CD4-positive, alpha-beta memory T cell (primary cell): ENCODE data around the gene ZBTB46. TPM values are rescaled to one million over a fixed set of nuclear protein-coding genes. Genes with fewer than 3 reads are reported as not detected.
A peak's percentile ranks its signal among the peaks of the same experiment; 100 is the strongest.

Experiments used
- CTCF ChIA-PET: fragments of 350-600 bp; sonication (Branson Sonifier 250); formaldehyde crosslinking; loops from one replicate; lab custom pipeline; 2021; ENCODE audit warnings: inconsistent platforms; ENCODE audit not compliant: partially characterized antibody; lab: Charles Lee
- POLR2A ChIA-PET: fragments of 350-600 bp; sonication (Branson Sonifier 250); formaldehyde crosslinking; loops from one replicate; lab custom pipeline; 2021; ENCODE audit not compliant: partially characterized antibody; lab: Charles Lee
- DNase-seq, 5 donors: peaks; one replicate each; pipeline versions ENCODE4 v3.0.0 to v3.0.0-alpha.2; 2020 to 2022; ENCODE audit warnings: mixed read lengths in 1 of 5
- H3K27ac ChIP-seq: one replicate; pipeline ENCODE4 v1.7.0; 2013; ENCODE audit warnings: low read depth, low read length
- H3K27me3 ChIP-seq: 2 replicates; pipeline ENCODE4 v1.7.0; 2013; ENCODE audit warnings: mild to moderate bottlenecking, low read length, moderate library complexity; ENCODE audit not compliant: insufficient read depth
- H3K36me3 ChIP-seq: 2 replicates; pipeline ENCODE4 v1.7.0; 2013; ENCODE audit warnings: mild to moderate bottlenecking, low read length, moderate library complexity; ENCODE audit not compliant: insufficient read depth
- H3K4me1 ChIP-seq: 2 replicates; pipeline ENCODE4 v1.7.0; 2013; ENCODE audit warnings: mild to moderate bottlenecking, low read length, moderate library complexity; ENCODE audit not compliant: insufficient read depth
- H3K4me3 ChIP-seq, 2 donors: one replicate each; pipeline ENCODE4 v1.7.0; 2013; ENCODE audit warnings: low read length in 2 of 2, mild to moderate bottlenecking in 1 of 2
- H3K9me3 ChIP-seq, 2 donors: one replicate each; pipeline ENCODE4 v1.7.0; 2013; ENCODE audit warnings: low read length in 2 of 2, control low read depth in 1 of 2; ENCODE audit not compliant: control insufficient read depth in 1 of 2
- H3K27ac Mint-ChIP-seq, 7 donors: one replicate each; pipeline ENCODE4 v1.8.0; 2020 to 2021; ENCODE audit warnings: mixed read lengths in 7 of 7, mild to moderate bottlenecking in 6 of 7, inconsistent platforms in 3 of 7, moderate library complexity in 3 of 7
- H3K27me3 Mint-ChIP-seq, 2 donors: one replicate each; pipeline ENCODE4 v1.8.0; 2020 to 2021; ENCODE audit warnings: mixed read lengths in 2 of 2
- H3K36me3 Mint-ChIP-seq, 2 donors: one replicate each; pipeline ENCODE4 v1.8.0; 2020 to 2021; ENCODE audit warnings: mixed read lengths in 2 of 2, inconsistent platforms in 1 of 2, mild to moderate bottlenecking in 1 of 2
- H3K4me1 Mint-ChIP-seq, 4 donors: one replicate each; pipeline ENCODE4 v1.8.0; 2020 to 2021; ENCODE audit warnings: mixed read lengths in 4 of 4, mild to moderate bottlenecking in 1 of 4
- H3K4me3 Mint-ChIP-seq, 8 donors: one replicate each; pipeline ENCODE4 v1.8.0; 2020 to 2021; ENCODE audit warnings: mixed read lengths in 8 of 8, mild to moderate bottlenecking in 7 of 8, moderate library complexity in 6 of 8, inconsistent platforms in 3 of 8
- H3K9me3 Mint-ChIP-seq, 8 donors: one replicate each; pipeline ENCODE4 v1.8.0; 2020 to 2021; ENCODE audit warnings: mixed read lengths in 8 of 8, mild to moderate bottlenecking in 5 of 8, inconsistent platforms in 3 of 8, moderate library complexity in 1 of 8
- intact Hi-C: fragments of 100-400 bp; cut with micrococcal nuclease; formaldehyde crosslinking; loops from one replicate; pipeline ENCODE4 v1.15.1; 2023
- polyA plus RNA-seq, 2 donors: library from polyadenylated mRNA; unstranded; fragments of 300-500 nt; fragmentation: Illumina TruSeq; gene quantifications; one replicate each; pipeline ENCODE4 v1.2.3, GENCODE V29; 2021
- total RNA-seq, 2 experiments: library from RNA; stranded (reverse); gene quantifications; one replicate each; pipeline ENCODE4 v1.2.3, GENCODE V29; 2021

Gene ZBTB46
- total and polyA plus RNA-seq, 4 experiments from 2014 or later, result 0.09 to 0.87 (median 0.28) TPM; not detected in 1

DNA sequence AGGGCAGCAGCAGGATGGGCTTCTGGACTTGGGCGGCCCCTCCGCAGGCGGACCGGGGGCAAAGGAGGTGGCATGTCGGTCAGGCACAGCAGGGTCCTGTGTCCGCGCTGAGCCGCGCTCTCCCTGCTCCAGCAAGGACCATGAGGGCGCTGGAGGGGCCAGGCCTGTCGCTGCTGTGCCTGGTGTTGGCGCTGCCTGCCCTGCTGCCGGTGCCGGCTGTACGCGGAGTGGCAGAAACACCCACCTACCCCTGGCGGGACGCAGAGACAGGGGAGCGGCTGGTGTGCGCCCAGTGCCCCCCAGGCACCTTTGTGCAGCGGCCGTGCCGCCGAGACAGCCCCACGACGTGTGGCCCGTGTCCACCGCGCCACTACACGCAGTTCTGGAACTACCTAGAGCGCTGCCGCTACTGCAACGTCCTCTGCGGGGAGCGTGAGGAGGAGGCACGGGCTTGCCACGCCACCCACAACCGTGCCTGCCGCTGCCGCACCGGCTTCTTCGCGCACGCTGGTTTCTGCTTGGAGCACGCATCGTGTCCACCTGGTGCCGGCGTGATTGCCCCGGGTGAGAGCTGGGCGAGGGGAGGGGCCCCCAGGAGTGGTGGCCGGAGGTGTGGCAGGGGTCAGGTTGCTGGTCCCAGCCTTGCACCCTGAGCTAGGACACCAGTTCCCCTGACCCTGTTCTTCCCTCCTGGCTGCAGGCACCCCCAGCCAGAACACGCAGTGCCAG lies 134.3 kb downstream of the ZBTB46 start, which contains the start of gene TNFRSF6B:
Gene TNFRSF6B, plus strand, starts transcription at position 25 of the 729 bp plus-strand sequence. Its CDS starts 116 bp downstream, at position 141.
- ChIA-PET POLR2A (interaction anchor here (0.8 to 3.6 kb wide), 9 partner anchors 8 to 283 kb away, joined by 3 to 26 read pairs (median 3); partner anchors contain the start of genes ARFRP1, LIME1, SAMD10 and ZGPAT), CTCF (no interaction called here)
- peaks cover 5 to 27% (median 14%) of the 10 kb centered on the region in 4 donors for H3K4me1 Mint-ChIP-seq
- Histone ChIP-seq H3K9me3 (no peaks in the 10 kb centered on the region), H3K4me3 (no peak within 1 kb of the TSS), H3K4me1 (peaks cover 47% of the 10 kb centered on the region), H3K36me3 (no peaks in the 10 kb centered on the region), H3K27me3 (no peaks in the 10 kb centered on the region), H3K27ac (no peak within 1 kb of the TSS)
- peaks cover 0 to 3% (median 0%) of the 10 kb centered on the region in 8 donors for H3K9me3 Mint-ChIP-seq
- intact Hi-C loops, result no loop called here
- H3K27me3 Mint-ChIP-seq, result no peaks in the 10 kb centered on the region
- H3K36me3 Mint-ChIP-seq, result peaks cover 0 to 2% of the 10 kb centered on the region in 2 donors
- peak within 1 kb of the TSS in 3 of 8 donors; percentile 31 to 67 (median 65) for H3K4me3 Mint-ChIP-seq
- peak in 3 of 5 donors; percentile 19 to 30 (median 19) for DNase-seq
- H3K27ac Mint-ChIP-seq, result peak within 1 kb of the TSS in 4 of 7 donors; percentile 41 to 74 (median 50)

GRCh38 chr20:63696306-63696627 lies 134.8 kb downstream of the ZBTB46 start:
- Mint-ChIP-seq H3K9me3 (peaks cover 0 to 3% (median 0%) of the 10 kb centered on the region in 8 donors), H3K4me3 (peak overlapping the region in 1 of 8 donors; percentile 67), H3K4me1 (peaks cover 7 to 24% (median 14%) of the 10 kb centered on the region in 4 donors), H3K27ac (peak overlapping the region in 3 of 7 donors; percentile 41 to 59 (median 42)), H3K36me3 (peaks cover 0 to 2% of the 10 kb centered on the region in 2 donors), H3K27me3 (no peaks in the 10 kb centered on the region)
- no peaks in the 10 kb centered on the region for H3K36me3 ChIP-seq
- intact Hi-C loops, result no loop called here
- POLR2A ChIA-PET, result interaction anchor here (1.1 to 3.6 kb wide), 4 partner anchors 11 to 45 kb away, joined by 3 to 26 read pairs (median 11); partner anchors contain the start of genes ARFRP1, LIME1 and ZGPAT
- H3K27me3 ChIP-seq, result no peaks in the 10 kb centered on the region
- no peaks in the 10 kb centered on the region for H3K9me3 ChIP-seq
- H3K27ac ChIP-seq, result no peak overlapping the region
- peaks cover 42% of the 10 kb centered on the region for H3K4me1 ChIP-seq
- CTCF ChIA-PET, result interaction anchor here (0.7 kb wide), 1 partner anchor 90 kb away, joined by 4 read pairs; no protein-coding TSS in a partner anchor
- H3K4me3 ChIP-seq, result no peak overlapping the region
- DNase-seq, result peak in 2 of 5 donors; percentile 20

- intact Hi-C loops, result no loop called here
- Histone ChIP-seq H3K9me3 (no peaks in the 10 kb centered on the region), H3K4me3 (no peak overlapping the region), H3K27ac (no peak overlapping the region), H3K4me1 (peaks cover 36% of the 10 kb centered on the region), H3K36me3 (no peaks in the 10 kb centered on the region), H3K27me3 (no peaks in the 10 kb centered on the region)
- peak overlapping the region in 1 of 7 donors; percentile 41 for H3K27ac Mint-ChIP-seq
- H3K4me3 Mint-ChIP-seq, result peak overlapping the region in 1 of 8 donors; percentile 36
- DNase-seq, result no peak
- H3K9me3 Mint-ChIP-seq, result peaks cover 0 to 3% (median 0%) of the 10 kb centered on the region in 8 donors
- ChIA-PET POLR2A (interaction anchor here (0.7 to 3.6 kb wide), 5 partner anchors 11 to 61 kb away, joined by 3 to 26 read pairs (median 4); partner anchors contain the start of genes ARFRP1, LIME1 and ZGPAT), CTCF (interaction anchor here (0.7 kb wide), 1 partner anchor 90 kb away, joined by 4 read pairs; no protein-coding TSS in a partner anchor)
- peaks cover 0 to 2% of the 10 kb centered on the region in 2 donors for H3K36me3 Mint-ChIP-seq
- no peaks in the 10 kb centered on the region for H3K27me3 Mint-ChIP-seq
- peaks cover 6 to 20% (median 12%) of the 10 kb centered on the region in 4 donors for H3K4me1 Mint-ChIP-seq
These were observed 135.4 kb downstream of the ZBTB46 start for GRCh38 chr20:63695424-63696305.

DNA sequence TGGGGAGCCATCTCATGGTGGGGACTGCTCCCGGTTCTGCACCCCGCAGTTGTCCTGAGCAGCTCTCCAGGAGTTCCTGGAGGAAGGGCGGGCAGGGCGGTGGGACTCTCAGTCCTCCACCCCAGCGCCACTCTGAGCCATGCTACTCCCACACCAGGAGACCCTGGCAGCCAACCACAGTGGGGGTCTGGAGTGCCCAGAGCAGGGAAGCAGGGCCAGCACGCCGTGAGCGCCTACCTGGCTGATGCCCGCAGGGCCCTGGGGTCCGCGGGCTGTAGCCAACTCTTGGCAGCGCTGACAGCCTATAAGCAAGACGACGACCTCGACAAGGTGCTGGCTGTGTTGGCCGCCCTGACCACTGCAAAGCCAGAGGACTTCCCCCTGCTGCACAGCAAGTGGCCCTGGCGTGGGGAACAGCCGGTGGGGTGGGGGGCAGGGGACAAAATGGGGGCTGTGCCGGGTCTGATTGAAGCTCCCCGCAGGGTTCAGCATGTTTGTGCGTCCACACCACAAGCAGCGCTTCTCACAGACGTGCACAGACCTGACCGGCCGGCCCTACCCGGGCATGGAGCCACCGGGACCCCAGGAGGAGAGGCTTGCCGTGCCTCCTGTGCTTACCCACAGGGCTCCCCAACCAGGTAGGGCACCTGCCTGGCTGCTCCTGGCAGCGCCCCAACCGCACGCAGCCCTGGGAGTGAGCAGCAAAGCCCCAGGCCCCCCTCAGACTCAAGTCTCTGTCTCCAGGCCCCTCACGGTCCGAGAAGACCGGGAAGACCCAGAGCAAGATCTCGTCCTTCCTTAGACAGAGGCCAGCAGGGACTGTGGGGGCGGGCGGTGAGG lies 136.3 kb downstream of the ZBTB46 start:
- Mint-ChIP-seq H3K4me1 (peaks cover 6 to 17% (median 11%) of the 10 kb centered on the region in 4 donors), H3K4me3 (no peak overlapping the region), H3K9me3 (peaks cover 0 to 3% (median 0%) of the 10 kb centered on the region in 8 donors), H3K36me3 (peaks cover 0 to 2% of the 10 kb centered on the region in 2 donors), H3K27ac (peak overlapping the region in 1 of 7 donors; percentile 35), H3K27me3 (no peaks in the 10 kb centered on the region)
- no peaks in the 10 kb centered on the region for H3K9me3 ChIP-seq
- DNase-seq, result no peak
- no peak overlapping the region for H3K27ac ChIP-seq
- H3K4me1 ChIP-seq, result peaks cover 33% of the 10 kb centered on the region
- intact Hi-C loops, result no loop called here
- H3K36me3 ChIP-seq, result no peaks in the 10 kb centered on the region
- ChIA-PET POLR2A (interaction anchor here (0.7 to 1.5 kb wide), 3 partner anchors 26 to 60 kb away, joined by 3 to 4 read pairs (median 3); no protein-coding TSS in a partner anchor), CTCF (no interaction called here)
- no peaks in the 10 kb centered on the region for H3K27me3 ChIP-seq
- H3K4me3 ChIP-seq, result no peak overlapping the region

DNA sequence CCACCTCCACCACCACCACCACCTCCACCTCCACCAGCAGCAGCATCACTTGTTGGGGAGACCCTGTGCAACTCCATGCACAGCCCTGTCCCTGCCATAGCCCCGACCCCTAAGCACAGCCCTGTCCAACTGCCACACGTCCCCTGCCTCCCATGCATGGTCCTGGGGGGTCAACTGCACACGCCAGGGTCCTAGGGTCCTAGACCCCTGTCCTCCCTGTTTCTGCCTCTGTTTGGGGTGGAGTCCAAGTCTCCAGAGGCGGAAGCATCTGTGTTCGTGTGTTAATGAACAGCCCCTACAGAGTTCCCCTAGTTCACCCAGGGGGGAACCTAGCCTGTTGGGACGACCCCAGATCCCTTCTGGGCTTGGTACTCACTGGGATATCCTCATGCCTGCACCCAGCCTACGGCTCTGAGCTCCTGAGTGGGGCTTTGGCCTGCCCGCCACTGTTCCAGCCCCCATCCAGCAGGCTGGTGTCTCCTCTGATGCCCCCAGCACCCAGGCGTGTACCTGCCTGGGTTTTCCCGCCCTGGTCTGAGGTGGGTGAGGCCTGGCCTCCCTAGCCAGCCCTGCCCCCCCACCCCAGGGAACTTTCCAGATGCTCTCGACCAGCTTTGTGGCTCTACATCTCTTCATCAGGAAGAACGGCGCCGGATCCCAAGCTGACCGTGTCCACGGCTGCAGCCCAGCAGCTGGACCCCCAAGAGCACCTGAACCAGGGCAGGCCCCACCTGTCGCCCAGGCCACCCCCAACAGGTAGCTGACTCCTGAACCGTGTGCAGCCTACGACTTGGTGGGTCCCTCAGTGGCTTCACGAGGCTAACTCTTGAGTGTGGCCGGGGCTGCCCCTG lies 137.1 kb downstream of the ZBTB46 start:
- no peaks in the 10 kb centered on the region for H3K9me3 ChIP-seq
- H3K27ac ChIP-seq, result no peak overlapping the region
- peaks cover 27% of the 10 kb centered on the region for H3K4me1 ChIP-seq
- POLR2A ChIA-PET, result interaction anchor here (1.5 kb wide), 1 partner anchor 42 kb away, joined by 3 read pairs; no protein-coding TSS in a partner anchor
- Mint-ChIP-seq H3K4me1 (peaks cover 6 to 16% (median 9%) of the 10 kb centered on the region in 4 donors), H3K27me3 (no peaks in the 10 kb centered on the region), H3K9me3 (peaks cover 0 to 3% (median 0%) of the 10 kb centered on the region in 8 donors), H3K4me3 (peak overlapping the region in 2 of 8 donors; percentile 13 to 49), H3K27ac (peak overlapping the region in 4 of 7 donors; percentile 23 to 78 (median 56)), H3K36me3 (peaks cover 0 to 2% of the 10 kb centered on the region in 2 donors)
- no peak overlapping the region for H3K4me3 ChIP-seq
- CTCF ChIA-PET, result no interaction called here
- no peaks in the 10 kb centered on the region for H3K36me3 ChIP-seq
- H3K27me3 ChIP-seq, result no peaks in the 10 kb centered on the region
- intact Hi-C loops, result no loop called here
- DNase-seq, result no peak
